ENCODE results near the gene CHAF1B.
"Not testable (repeated sequence)": the region's sequence is repeated elsewhere in the genome, so short reads cannot be mapped to it uniquely, and the experiment has no call there.

Gene CHAF1B

DNA sequence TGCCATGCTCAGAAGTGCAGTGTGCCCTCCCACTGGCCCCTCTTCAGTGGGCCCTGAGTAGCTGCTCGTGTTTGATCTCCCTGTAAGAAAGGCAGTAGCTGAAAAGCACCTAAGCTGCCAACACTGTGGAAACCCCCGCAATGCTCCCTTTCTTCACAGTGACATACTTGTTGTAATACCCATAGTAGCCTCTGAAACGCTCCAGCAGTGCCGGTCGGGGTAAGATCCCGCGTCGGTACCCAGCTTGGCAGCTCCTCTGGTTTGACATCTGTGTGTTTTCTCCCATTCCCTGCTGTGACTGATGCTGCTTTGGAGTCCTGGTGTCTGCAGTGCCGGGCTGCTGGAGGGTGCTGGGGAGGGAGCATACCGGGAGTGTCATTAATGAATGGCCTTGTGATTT, 3.6 kb downstream of the CHAF1B start:
- no peak for DNase-seq (ENCODE audit: low read depth in 3 of 3)

DNA sequence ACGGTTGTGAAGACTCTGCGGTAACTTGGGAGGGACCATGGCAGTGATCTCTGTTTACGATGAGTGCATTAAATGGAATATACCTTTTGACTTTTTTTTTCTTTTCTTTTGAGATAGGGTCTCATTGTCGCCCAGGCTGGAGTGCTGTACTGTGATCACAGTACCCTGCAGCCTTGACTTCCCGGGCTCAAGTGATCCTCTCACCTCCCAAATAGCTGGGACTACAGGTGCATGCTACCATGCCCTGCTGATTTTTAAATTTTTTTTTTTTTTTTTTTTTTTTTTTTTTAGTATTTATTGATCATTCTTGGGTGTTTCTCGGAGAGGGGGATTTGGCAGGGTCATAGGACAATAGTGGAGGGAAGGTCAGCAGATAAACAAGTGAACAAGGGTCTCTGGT, 6.5 kb downstream of the CHAF1B start:
- not testable (repeated sequence) for DNase-seq (ENCODE audit: low read depth in 3 of 3)

DNA sequence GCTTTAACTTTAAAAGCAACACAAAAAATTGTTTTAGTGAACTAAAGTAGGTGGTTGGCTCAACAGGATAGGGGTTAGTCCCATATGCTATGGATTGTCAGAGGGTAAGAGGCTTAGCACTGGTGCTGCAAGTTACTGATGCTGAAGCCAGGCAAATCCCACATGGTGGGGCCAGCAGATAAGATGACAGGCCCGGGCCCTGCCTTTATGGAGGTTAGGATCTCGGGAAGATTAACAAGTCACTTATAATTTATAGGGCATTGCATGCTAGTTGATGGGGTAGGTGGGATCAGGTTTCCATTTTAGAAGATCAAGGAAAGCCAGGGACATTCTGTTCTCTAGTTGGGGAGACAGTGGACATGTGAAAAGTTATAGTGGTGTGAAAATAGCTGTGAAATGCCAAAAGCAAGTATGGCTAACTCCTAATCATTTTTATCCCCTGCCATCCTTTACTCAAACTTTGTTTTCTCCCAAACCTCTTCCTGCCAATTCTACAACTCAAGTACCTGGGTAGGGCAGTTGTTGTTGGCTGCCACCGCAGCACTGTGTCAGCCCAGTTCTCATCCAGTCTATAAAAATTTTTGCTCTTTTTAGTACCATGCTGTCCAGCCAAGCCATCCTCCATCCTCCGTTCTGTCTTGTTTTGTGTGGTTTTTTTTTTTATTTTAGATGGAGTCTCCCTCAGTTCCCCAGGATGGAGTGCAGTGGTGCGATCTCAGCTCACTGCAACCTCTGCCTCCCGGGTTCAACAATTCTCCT, 10.3 kb downstream of the CHAF1B start:
- DNase-seq (ENCODE audit: low read depth in 3 of 3): no peak

DNA sequence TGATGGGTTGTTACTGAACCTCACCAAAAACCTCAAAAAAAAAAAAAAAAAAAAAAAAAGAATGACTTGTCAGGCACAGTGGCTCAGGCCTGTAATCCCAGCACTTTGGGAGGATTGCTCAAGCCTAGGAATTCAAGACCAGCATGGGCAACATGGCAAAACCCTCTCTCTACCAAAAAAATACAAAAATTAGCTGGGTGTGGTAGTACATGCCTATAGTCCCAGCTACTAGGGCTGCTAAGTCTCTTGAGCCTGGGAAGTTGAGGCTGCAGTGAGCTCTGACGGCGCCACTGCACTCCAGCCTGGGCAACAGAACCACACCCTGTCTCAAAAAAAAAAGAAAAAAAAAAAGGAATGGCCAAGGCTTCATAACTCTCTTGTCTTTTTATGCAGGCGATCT, 11.1 kb downstream of the CHAF1B start:
- no peak for DNase-seq (ENCODE audit: low read depth in 3 of 3)

DNA sequence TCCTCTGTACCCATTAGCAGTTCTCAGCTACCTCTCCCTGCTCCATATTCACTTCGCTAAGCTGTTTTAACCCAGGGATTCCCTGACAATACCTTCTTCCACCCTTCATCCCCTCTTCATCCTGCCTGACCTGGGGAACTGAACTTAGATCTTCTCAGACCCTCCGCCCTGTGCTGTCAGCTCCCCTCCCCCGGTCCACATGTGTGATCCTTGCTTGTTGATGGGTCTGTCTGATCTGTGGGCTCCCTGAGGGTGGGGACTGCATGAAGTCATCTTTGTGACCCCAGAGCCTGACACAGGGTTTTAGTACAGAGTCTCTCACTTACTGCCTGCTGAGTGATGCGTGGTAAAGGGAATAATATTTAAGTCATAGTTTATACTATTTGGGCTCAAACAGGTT, 11.8 kb downstream of the CHAF1B start:
- DNase-seq (ENCODE audit: low read depth in 3 of 3): no peak

DNA sequence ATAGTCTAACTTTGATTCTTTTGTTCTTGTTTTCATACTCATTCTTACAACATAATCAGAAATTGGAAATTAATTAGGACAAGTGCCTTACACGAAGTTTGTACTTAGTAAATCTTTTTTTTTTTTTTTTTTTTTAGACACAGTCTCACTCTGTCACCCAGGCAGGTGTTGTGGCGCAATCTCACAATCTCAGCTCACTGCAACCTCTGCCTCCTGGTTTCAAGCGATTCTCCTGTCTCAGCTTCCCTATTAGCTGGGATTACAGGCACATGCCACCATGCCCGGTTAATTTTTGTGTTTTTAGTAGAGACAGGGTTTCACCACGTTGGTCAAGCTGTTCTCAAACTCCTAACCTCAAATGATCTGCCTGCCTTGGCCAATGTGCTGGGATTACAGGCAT, 12.4 kb downstream of the CHAF1B start:
- no peak for DNase-seq (ENCODE audit: low read depth in 3 of 3)

DNA sequence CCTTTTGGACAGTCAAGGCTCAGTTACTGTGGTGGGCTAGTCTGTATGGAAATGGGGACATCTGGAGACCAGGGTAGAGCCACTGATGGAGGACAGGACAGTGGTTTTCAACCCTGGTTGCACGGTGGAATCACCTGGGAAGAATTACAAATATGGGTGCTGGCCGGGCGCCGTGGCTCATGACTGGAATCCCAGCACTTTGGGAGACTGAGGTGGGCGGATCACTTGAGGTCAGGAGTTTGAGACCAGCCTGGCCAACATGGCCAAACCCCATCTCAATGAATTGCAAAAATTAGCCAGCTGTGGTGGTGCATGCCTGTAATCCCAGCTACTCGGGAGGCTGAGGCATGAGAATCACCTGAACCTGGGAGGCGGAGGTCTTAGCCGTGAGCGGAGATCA, 14.5 kb downstream of the CHAF1B start:
- DNase-seq (ENCODE audit: low read depth in 3 of 3): not testable (repeated sequence)

DNA sequence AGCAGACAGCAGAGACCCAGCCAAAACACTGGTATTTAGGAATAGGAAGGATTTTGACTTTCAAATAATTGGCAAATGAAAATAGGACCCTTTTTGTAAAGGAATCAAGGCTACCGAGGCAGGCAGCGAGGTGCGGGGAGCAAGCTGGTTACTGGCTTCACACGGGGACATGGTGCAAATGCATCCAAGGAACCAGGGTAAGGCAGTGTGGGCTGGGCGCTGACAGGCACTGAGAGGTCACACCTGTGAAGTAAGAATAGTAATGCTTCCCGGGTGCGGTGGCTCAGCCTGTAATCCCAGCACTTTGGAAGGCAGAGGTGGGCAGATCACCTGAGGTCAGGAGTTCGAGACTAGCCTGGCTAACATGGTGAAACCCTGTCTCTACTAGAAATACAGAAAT, 15.5 kb downstream of the CHAF1B start:
- DNase-seq (ENCODE audit: low read depth in 3 of 3): no peak

DNA sequence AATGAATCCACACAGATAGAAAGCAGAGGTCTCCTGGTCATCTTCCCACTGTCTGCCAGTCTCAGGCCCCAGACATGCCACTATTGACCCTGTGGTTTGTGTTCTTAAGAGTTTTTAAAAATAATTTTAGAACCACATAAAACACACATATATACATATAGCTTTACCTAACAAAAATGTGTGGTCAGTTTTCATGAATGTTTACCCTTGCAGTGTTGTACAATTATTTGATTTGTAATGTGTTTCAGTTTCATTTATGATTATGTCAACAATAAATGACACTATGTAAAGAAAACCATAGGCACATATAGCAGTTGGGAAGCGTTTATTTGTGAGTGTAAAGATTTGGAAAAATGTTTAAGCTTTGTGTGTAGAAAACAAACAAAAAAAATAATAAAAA, 17.1 kb downstream of the CHAF1B start:
- no peak for DNase-seq (ENCODE audit: low read depth in 3 of 3)

DNA sequence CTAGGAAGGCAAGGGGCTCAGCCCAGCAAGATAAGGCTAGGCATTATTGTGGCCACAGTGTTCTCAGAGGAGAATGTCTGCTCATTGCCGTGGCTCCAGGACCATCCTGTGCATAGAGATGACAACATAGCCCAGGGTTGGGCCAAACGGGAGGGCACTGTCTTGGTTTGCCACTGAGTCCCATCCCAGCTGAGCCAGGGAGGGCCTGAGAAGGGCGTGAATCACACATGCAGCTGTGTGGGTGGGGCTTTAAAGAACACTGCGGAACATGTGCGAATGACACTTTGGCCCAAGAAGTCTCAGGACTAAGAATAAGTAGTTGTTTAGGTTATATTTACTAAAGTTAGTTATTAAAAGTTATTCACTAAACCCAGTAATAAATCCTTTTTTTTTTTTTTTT, 18.5 kb downstream of the CHAF1B start:
- no peak for DNase-seq (ENCODE audit: low read depth in 3 of 3)

DNA sequence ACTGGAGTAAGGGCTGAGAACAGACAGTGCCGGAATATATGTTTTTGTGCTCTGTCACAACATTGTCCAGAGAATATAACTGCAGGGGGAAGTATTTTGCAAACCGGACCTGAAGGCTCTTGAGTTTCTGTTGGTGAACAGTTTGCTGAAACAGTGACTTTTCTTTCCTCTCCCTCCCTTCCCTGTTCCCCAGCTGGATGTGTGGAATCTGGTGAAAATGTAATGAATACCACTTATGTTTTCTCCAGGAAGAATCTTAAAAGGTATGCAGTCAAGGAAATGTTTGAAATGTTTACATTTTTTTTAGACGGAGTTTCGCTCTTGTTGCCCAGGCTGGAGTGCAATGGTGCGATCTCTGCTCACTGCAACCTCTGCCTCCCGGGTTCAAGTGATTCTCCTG, 23.4 kb downstream of the CHAF1B start:
- no peak for DNase-seq (ENCODE audit: low read depth in 3 of 3)

DNA sequence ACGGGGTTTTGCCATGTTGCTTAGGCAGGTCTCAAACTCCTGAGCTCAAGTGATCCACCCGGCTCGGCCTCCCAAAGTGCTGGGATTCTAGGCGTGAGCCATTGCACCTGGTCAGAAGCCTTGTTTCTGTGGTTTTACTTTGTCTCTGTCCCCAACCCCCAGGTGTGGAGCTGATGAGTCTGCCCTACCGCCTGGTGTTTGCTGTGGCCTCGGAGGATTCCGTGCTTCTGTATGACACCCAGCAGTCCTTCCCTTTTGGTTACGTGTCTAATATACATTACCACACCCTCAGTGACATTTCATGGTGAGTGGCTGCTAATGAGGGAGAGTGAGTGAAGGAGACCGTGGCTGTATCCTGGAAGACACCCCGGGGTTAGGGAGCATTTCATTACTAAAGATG, 26.1 kb downstream of the CHAF1B start:
- DNase-seq (ENCODE audit: low read depth in 3 of 3): no peak

DNA sequence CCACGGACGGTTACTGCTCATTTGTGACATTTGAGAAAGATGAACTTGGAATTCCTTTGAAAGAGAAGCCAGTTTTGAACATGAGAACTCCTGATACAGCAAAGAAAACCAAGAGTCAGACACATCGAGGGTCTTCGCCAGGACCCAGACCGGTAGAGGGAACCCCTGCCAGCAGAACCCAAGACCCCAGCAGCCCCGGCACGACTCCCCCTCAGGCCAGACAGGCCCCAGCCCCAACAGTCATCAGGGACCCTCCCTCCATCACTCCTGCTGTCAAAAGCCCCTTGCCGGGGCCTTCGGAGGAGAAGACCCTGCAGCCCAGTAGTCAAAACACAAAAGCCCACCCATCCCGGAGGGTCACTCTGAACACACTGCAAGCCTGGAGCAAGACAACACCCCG, 27.7 kb downstream of the CHAF1B start:
- DNase-seq (ENCODE audit: low read depth in 3 of 3): no peak

DNA sequence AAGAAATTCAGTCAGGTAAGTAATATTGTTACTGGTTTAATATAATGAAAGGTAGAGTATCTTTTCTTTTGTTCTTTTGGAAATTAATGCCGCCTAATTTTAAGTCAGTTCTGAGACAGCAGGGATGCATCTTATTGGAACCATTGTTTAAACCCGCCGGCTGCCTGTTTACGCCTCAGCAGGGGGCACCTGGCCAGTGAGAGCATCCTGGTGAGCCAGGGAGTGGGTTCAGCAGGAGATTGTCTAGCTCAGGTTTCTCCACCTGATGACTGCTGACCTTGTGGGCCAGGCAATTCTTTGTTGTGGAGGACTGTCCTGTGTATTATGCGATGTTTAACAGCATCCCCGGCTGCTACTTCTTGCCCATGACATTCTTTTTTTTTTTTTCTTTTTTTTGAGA, 30.2 kb downstream of the CHAF1B start:
- DNase-seq (ENCODE audit: low read depth in 3 of 3): no peak

DNA sequence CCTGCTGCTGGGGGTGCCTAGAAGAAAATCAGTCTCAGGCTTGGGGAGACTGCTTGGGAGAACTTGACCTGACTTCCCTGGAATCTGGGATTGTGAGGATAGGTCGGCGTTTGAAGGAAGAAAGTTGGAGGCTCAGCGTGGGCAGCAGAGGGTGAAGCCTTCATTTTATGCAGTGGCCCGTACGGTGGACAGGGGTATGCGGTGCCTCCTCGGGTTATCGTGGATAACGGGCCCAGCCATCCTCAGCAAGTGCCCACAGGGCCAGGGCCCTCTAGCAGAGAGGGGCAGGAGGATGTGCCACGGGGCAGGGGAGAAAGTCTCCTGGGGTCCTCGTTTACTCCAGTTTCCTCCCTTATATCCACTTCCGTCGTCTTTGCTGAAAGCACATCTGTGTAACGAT, 34.0 kb downstream of the CHAF1B start:
- no peak for DNase-seq (ENCODE audit: low read depth in 3 of 3)

DNA sequence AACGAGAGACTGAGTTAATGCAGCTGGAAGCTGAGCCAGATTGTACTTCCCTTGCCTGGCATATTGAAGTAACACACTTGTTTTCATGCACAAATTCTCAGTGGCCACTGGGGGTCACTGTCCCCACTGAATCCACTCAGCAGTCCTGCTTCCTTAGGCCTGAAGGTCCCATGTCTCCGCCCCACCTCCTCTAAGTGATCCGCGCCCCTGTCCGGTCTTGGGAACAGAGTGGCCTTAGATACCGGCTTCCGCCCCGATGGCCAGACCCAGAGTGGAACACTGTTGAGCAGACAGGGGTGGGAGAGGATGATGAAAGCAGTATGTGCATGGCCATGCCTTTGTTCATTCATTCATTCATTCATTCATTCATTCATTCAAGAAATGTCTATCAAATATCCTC, 34.8 kb downstream of the CHAF1B start:
- peak; percentile 26 to 27 (median 27) for DNase-seq (ENCODE audit: low read depth in 3 of 3)

DNA sequence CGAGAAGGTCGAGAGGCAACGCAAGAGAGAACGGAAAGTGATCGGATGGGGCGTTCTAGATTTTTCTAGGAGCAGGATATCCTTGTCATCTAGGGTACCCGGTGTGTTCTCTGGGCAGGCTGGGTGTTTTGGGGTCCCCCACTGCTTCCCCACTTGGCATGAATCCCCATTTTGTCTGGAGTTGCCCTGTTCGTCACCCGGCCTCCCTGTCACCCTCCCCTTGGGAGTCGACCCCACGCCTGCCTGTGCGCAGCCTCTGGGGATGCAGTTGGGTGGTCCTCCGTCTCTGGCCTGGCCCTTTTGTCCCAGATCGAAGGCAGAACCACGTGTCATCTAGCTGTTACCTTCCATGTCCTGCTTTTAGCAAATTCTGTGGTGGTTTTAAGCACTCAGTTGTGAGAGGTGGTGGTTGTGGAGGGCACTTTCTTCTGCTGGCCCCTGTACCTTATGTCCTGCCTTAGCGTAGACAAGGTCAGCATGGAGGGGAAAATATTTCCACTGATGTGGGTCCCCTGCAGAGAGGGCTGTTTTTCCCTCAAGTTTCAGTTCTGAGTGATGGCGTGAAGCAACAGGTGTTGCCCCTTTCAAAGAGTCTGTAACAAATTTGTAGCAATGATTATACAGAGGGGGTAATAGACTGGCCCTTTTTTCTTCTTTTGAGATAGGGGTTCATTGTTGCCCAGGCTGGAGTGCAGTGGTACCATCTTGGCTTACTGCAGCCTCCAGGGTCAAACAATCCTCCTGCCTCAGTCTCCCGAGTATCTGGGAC, 35.6 kb downstream of the CHAF1B start:
- DNase-seq (ENCODE audit: low read depth in 3 of 3): no peak

DNA sequence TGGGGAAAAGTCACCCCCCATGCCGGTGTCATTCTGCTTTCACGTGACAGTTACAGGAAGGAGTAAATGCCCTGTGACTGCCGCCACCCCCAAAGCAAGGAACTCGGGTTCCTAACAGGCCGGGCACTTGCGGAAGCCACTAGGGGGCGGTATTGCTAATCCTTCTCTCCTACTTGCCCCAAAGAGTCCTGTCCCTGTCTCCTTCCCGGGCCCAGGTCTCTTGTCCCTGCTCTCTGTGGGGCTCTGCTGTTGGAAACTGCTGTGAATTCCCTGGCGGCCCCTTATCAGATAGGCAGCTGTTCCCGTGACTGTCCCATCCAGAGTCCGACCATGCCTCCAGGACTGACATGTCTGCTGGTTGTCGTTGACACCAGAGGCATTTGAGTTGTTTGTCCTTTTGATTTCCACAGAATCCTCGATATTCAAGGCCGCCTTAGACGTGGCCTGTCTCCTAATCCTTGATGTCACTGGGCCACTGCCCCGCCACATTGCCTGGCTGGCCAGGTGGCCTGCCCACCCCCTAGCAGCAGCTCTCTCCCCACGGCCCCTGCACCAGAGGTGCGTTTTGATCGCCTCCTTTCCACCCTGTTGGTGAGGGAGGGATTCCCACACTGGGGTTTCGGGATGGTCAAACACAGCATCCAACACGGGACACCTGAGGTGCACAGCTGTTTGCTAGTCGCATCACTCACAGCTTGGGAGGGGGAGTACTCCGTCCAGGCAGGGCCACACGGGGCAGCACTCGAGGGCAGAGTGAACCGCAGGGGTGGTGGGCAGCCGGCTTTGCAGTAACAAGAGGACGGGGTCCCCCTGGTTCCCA, 37.3 kb downstream of the CHAF1B start:
- peak in 2 of 3 donors; percentile 22 to 37 for DNase-seq (ENCODE audit: low read depth in 3 of 3)

DNA sequence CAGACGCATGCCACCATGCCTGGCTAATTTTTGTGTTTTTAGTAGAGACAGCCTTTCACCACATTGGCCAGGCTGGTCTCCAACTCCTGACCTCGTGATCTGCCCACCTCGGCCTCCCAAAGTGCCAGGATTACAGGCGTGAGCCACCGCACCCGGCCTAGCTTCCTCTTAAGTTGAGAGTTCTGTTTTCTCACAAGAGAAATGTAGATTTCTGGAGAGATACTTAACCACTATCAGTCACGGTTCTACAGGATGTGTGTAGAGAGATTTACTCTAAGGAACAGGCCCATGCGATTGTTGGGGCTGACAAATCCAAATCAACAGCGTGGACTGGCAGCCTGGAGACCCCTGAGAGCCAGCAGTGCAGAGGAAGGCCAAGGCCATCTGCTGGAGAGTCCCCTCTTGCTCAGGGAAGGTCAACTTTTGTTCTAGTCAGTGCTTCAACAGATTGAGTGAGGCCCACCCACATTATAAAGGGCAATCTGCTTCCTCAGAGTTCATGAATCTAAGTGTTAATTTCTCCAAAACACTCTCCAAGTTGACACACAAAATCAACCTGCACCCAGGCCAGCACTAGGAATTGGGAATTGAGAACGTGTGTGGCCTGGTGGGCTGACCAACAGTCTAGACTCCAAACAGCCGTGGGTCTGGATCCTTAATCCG, 38.7 kb downstream of the CHAF1B start:
- no peak for DNase-seq (ENCODE audit: low read depth in 3 of 3)

DNA sequence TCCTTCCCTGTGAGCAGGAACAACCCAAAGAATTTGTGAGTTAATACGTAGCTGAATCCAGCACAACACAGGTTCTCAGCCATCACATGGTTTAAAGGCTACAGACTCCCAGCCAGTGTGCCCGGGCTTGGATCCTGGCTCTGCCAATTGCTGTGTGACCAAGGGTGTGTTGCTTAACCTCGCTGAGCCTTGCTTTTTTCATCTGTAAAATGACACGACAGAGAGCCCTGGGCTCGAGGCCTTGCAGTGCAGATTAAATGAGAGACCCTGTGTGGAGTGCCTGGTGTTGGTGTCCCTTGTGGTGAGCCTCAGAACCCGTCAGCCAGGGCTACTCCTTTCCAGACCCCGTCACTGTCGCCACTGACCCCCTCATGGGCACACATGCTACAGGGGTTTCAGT, 39.4 kb downstream of the CHAF1B start:
- DNase-seq (ENCODE audit: low read depth in 3 of 3): no peak

DNA sequence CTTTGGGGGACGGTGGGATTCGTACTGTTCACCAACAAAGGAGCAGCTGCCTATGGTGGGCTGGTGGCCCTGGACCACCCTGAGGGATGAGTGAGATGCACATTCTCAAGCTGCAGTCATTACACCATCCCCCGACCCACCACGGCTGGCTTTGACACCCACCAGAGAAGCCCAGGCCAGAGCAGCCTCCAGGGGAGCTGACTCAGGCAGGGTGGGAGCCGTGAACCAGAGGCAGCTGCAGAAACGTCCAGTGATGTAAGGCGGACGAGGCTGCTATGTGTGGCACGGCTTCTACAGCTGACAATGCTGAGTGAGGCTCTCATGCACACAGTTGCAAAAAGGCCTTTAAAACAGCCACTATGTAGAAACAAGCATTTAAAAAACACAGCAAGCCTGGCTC, 40.1 kb downstream of the CHAF1B start:
- DNase-seq (ENCODE audit: low read depth in 3 of 3): no peak

DNA sequence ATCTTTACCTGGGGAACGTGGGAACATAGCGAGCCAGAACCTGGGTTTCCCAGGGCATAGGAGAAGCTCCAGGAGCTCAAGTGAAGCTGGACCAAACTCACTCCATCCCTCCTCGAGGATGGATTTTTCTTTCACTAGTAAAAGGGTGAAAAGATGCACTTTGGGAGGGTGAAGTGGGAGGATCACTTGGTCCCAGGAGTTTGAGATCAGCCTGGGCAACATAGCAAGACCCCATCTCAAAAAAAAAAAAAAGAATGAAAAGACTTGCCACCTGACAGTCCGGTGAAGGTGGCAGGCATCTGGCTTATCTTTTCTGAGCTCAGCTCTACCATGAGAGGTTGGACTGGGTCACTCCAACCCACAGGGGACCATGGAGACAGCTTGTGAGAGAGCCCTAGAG, 42.3 kb downstream of the CHAF1B start:
- no peak for DNase-seq (ENCODE audit: low read depth in 3 of 3)

Measured in stimulated activated CD4-positive, alpha-beta T cell treated with anti-CD3 and anti-CD28 coated beads, TNF-alpha, amount 100 ng/mL, for 48 hours (primary cell).